OCI-LY7 (cell line): ENCODE measurements around the gene GLMP.

Experiments used
- CTCF ChIP-seq: fragments of 200-600 bp; sonication (generic); conservative IDR thresholded peaks from 2 replicates; pipeline ENCODE4 v1.5.1; 2014; ENCODE audit warnings: mild to moderate bottlenecking, antibody characterized with exemption, low read length, moderate library complexity, mixed read lengths
- EZH2phosphoT487 ChIP-seq: fragments of 200-600 bp; sonication (generic); IDR thresholded peaks from 2 replicates; pipeline ENCODE4 v1.6.1; 2018; ENCODE audit warnings: low read depth, borderline replicate concordance, mild to moderate bottlenecking, mixed run types, antibody characterized with exemption, low read length, moderate library complexity, mixed read lengths

GRCh38 chr1:156342166-156342955, 46.9 kb upstream of the GLMP start:
- TF ChIP-seq CTCF (no peak), EZH2phosphoT487 (no peak)
